Sigmoid colon (tissue), 4 donors: ENCODE measurements around the gene CDKAL1.

Source experiments
- EP300 ChIP-seq, 4 donors: sonication (generic); formaldehyde crosslinking; IDR thresholded peaks; one replicate each; pipeline ENCODE4 v1.6.1; 2017; ENCODE audit warnings: antibody characterized with exemption in 4 of 4
- POLR2A ChIP-seq, 2 donors: fragments of 450-650 bp; IDR thresholded peaks; one replicate each; pipeline ENCODE4 v1.6.1; 2016; ENCODE audit warnings: antibody characterized with exemption in 2 of 2, mild to moderate bottlenecking in 2 of 2, moderate library complexity in 2 of 2
- POLR2AphosphoS5 ChIP-seq, 4 donors: sonication (generic); formaldehyde crosslinking; IDR thresholded peaks; one replicate each; pipeline ENCODE4 v1.6.1; 2017; ENCODE audit warnings: antibody characterized with exemption in 4 of 4
- TF ChIP-seq, protein P1 (sequence below), 4 experiments: fragments of 450-650 bp in 3 of 4; fragments of 200-600 bp in 1 of 4; IDR thresholded peaks; one replicate each; pipeline ENCODE4 v1.5.1; 2016 to 2019; ENCODE audit warnings: antibody characterized with exemption in 4 of 4, mild to moderate bottlenecking in 3 of 4, moderate library complexity in 2 of 4

DNA sequence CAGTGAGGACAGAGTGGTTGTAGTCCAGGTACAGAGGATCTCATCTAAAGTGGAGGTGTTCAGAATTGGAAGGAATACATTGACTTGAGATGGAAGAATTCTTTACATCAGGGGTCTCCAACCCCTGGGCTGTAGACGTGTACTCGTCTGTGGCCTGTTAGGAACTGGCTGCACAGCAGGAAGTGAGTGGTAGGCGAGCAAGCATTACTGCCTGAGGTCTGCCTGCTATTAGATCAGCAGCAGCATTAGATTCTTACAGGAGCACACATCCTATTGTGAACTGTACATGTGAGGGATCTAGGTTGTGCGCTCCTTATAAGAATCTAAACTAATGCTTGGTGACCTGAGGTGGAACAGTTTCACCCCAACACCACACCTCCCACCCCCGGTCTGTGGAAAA, 121.1 kb downstream of the CDKAL1 start:
- TF ChIP-seq, protein P1, sequence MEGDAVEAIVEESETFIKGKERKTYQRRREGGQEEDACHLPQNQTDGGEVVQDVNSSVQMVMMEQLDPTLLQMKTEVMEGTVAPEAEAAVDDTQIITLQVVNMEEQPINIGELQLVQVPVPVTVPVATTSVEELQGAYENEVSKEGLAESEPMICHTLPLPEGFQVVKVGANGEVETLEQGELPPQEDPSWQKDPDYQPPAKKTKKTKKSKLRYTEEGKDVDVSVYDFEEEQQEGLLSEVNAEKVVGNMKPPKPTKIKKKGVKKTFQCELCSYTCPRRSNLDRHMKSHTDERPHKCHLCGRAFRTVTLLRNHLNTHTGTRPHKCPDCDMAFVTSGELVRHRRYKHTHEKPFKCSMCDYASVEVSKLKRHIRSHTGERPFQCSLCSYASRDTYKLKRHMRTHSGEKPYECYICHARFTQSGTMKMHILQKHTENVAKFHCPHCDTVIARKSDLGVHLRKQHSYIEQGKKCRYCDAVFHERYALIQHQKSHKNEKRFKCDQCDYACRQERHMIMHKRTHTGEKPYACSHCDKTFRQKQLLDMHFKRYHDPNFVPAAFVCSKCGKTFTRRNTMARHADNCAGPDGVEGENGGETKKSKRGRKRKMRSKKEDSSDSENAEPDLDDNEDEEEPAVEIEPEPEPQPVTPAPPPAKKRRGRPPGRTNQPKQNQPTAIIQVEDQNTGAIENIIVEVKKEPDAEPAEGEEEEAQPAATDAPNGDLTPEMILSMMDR (IDR thresholded peaks at IDR 0.05): no peak
- TF ChIP-seq EP300 (IDR thresholded peaks at IDR 0.05) (no peak), POLR2A (IDR thresholded peaks at IDR 0.05) (no peak), POLR2AphosphoS5 (IDR thresholded peaks at IDR 0.05) (no peak)
